Measurements from ENCODE around the gene MARK3.

Gene MARK3

GRCh38 chr14:103367995-103368394, 17.2 kb upstream of the MARK3 start:
- no peak for DNase-seq (ENCODE audit: low read depth)

GRCh38 chr14:103370087-103370486, 15.1 kb upstream of the MARK3 start:
- no peak for DNase-seq (ENCODE audit: low read depth)

- no peak for DNase-seq (ENCODE audit: low read depth)
These were observed 13.2 kb upstream of the MARK3 start for GRCh38 chr14:103372017-103372416.

GRCh38 chr14:103372552-103373304, 12.5 kb upstream of the MARK3 start:
- peak; percentile 100 for DNase-seq (ENCODE audit: low read depth)

- no peak for DNase-seq (ENCODE audit: low read depth)
These were observed 11.1 kb upstream of the MARK3 start for GRCh38 chr14:103374121-103374520.

GRCh38 chr14:103377522-103378037, 7.6 kb upstream of the MARK3 start:
- no peak for DNase-seq (ENCODE audit: low read depth)

- no peak for DNase-seq (ENCODE audit: low read depth)
These were observed 7.0 kb upstream of the MARK3 start for GRCh38 chr14:103378038-103378854.

GRCh38 chr14:103380719-103381377, 4.4 kb upstream of the MARK3 start:
- DNase-seq (ENCODE audit: low read depth), result no peak

- DNase-seq (ENCODE audit: low read depth), result peak; percentile 84
These were observed 2.8 kb upstream of the MARK3 start for GRCh38 chr14:103382376-103382775.

GRCh38 chr14:103384450-103385151, 614 bp upstream of the MARK3 start:
- no peak for DNase-seq (ENCODE audit: low read depth)

GRCh38 chr14:103385929-103386712, 906 bp downstream of the MARK3 start:
- peak; percentile 45 for DNase-seq (ENCODE audit: low read depth)

GRCh38 chr14:103386713-103387329, 1.6 kb downstream of the MARK3 start:
- DNase-seq (ENCODE audit: low read depth), result no peak

GRCh38 chr14:103388664-103389063, 3.4 kb downstream of the MARK3 start:
- no peak for DNase-seq (ENCODE audit: low read depth)

GRCh38 chr14:103390605-103391004, 5.4 kb downstream of the MARK3 start:
- peak; percentile 51 for DNase-seq (ENCODE audit: low read depth)

GRCh38 chr14:103391048-103391447, 5.8 kb downstream of the MARK3 start:
- peak; percentile 87 for DNase-seq (ENCODE audit: low read depth)

- no peak for DNase-seq (ENCODE audit: low read depth)
These were observed 6.9 kb downstream of the MARK3 start for GRCh38 chr14:103392106-103392505.

- no peak for DNase-seq (ENCODE audit: low read depth)
These were observed 7.4 kb downstream of the MARK3 start for GRCh38 chr14:103392572-103392971.

GRCh38 chr14:103393070-103393469, 7.9 kb downstream of the MARK3 start:
- no peak for DNase-seq (ENCODE audit: low read depth)

- DNase-seq (ENCODE audit: low read depth), result peak; percentile 79
These were observed 8.7 kb downstream of the MARK3 start for GRCh38 chr14:103393676-103394626.

Measured in ELR (cell line).